DOHH2 (cell line): Measurements from ENCODE around the gene TNFRSF25.

Experiments
- H3F3A ChIP-seq: fragments of 200-600 bp; sonication (generic), shearing (Covaris generic); 2 replicates; pipeline ENCODE4 v1.6.0; 2016; ENCODE audit warnings: antibody characterized with exemption, mild to moderate bottlenecking; ENCODE audit not compliant: control insufficient read depth, insufficient read depth
- H3K27ac ChIP-seq: fragments of 200-600 bp; sonication (generic); 2 replicates; pipeline ENCODE4 v1.5.1; 2014; ENCODE audit warnings: low read depth, mild to moderate bottlenecking, low read length, moderate library complexity
- H3K27me3 ChIP-seq: fragments of 200-600 bp; sonication (generic); 2 replicates; pipeline ENCODE4 v1.6.1; 2014; ENCODE audit warnings: mild to moderate bottlenecking, low read length, mixed read lengths; ENCODE audit not compliant: control insufficient read depth
- H3K36me3 ChIP-seq: fragments of 200-600 bp; sonication (generic); 2 replicates; pipeline ENCODE4 v1.6.1; 2014; ENCODE audit warnings: mild to moderate bottlenecking, low read length, moderate library complexity, mixed read lengths; ENCODE audit not compliant: control insufficient read depth
- H3K4me1 ChIP-seq: fragments of 200-600 bp; sonication (generic); 2 replicates; pipeline ENCODE4 v1.6.1; 2014; ENCODE audit warnings: mild to moderate bottlenecking, low read length, mixed read lengths; ENCODE audit not compliant: control insufficient read depth
- H3K4me2 ChIP-seq: fragments of 200-600 bp; sonication (generic); 2 replicates; pipeline ENCODE4 v1.6.0; 2014; ENCODE audit warnings: mild to moderate bottlenecking, low read length, moderate library complexity
- H3K4me3 ChIP-seq: fragments of 200-600 bp; sonication (generic); 2 replicates; pipeline ENCODE4 v1.5.1; 2014; ENCODE audit warnings: mild to moderate bottlenecking, low read length, mixed read lengths
- H3K79me2 ChIP-seq: fragments of 200-600 bp; sonication (generic); 2 replicates; pipeline ENCODE4 v1.6.1; 2014; ENCODE audit warnings: mild to moderate bottlenecking, low read length, mixed read lengths; ENCODE audit not compliant: control insufficient read depth
- H3K9me2 ChIP-seq: fragments of 200-600 bp; sonication (generic); replicated peaks from 2 replicates; pipeline ENCODE4 v1.6.1; 2014; ENCODE audit warnings: mild to moderate bottlenecking, low read length, mixed read lengths; ENCODE audit not compliant: control insufficient read depth
- H3K9me3 ChIP-seq: fragments of 200-600 bp; sonication (generic); 2 replicates; pipeline ENCODE4 v1.6.1; 2014; ENCODE audit warnings: antibody characterized with exemption, low read length, mixed read lengths; ENCODE audit not compliant: control insufficient read depth, insufficient read depth
- H4K20me1 ChIP-seq: fragments of 200-600 bp; sonication (generic); 2 replicates; pipeline ENCODE4 v1.6.0; 2014; ENCODE audit warnings: low read depth, mild to moderate bottlenecking, antibody characterized with exemption, low read length, moderate library complexity; ENCODE audit not compliant: control insufficient read depth, insufficient read depth
- CTCF ChIP-seq: fragments of 200-600 bp; sonication (generic); IDR thresholded peaks from one replicate; pipeline ENCODE4 v1.5.1; 2014; ENCODE audit warnings: antibody characterized with exemption, mild to moderate bottlenecking, low read depth, low read length; ENCODE audit not compliant: poor library complexity, severe bottlenecking
- EZH2phosphoT487 ChIP-seq: fragments of 200-600 bp; sonication (generic); IDR thresholded peaks from 2 replicates; pipeline ENCODE4 v1.6.1; 2017; ENCODE audit warnings: borderline replicate concordance, mild to moderate bottlenecking, antibody characterized with exemption, low read length, moderate library complexity, mixed read lengths

The TNFRSF25 gene

GRCh38 chr1:6509220-6509918 lies 43.4 kb upstream of the TNFRSF25 start:
- H3K36me3 ChIP-seq: no peaks in the 10 kb centered on the region
- H3K9me3 ChIP-seq: no peaks in the 10 kb centered on the region
- no peaks in the 10 kb centered on the region for H3F3A ChIP-seq
- TF ChIP-seq EZH2phosphoT487 (no peak), CTCF (no peak)
- no peak overlapping the region for H3K27ac ChIP-seq
- H3K4me3 ChIP-seq: no peak overlapping the region
- no peaks in the 10 kb centered on the region for H3K9me2 ChIP-seq
- H3K4me2 ChIP-seq: no peak overlapping the region
- H3K4me1 ChIP-seq: no peaks in the 10 kb centered on the region
- H4K20me1 ChIP-seq: no peaks in the 10 kb centered on the region
- H3K79me2 ChIP-seq: no peaks in the 10 kb centered on the region
- no peaks in the 10 kb centered on the region for H3K27me3 ChIP-seq

GRCh38 chr1:6508816-6509189 lies 42.8 kb upstream of the TNFRSF25 start:
- Histone ChIP-seq H3K27ac (no peak overlapping the region), H3K9me3 (no peaks in the 10 kb centered on the region), H3F3A (no peaks in the 10 kb centered on the region), H3K27me3 (no peaks in the 10 kb centered on the region), H3K4me3 (no peak overlapping the region), H3K9me2 (no peaks in the 10 kb centered on the region), H3K36me3 (no peaks in the 10 kb centered on the region), H3K4me2 (no peak overlapping the region), H4K20me1 (no peaks in the 10 kb centered on the region), H3K79me2 (no peaks in the 10 kb centered on the region), H3K4me1 (no peaks in the 10 kb centered on the region)
- TF ChIP-seq CTCF (no peak), EZH2phosphoT487 (no peak)

- no peak overlapping the region for H3K4me3 ChIP-seq
- H3K4me1 ChIP-seq: no peaks in the 10 kb centered on the region
- TF ChIP-seq EZH2phosphoT487: no peak
- TF ChIP-seq CTCF: no peak
- no peaks in the 10 kb centered on the region for H3K36me3 ChIP-seq
- H3K9me3 ChIP-seq: no peaks in the 10 kb centered on the region
- H3K4me2 ChIP-seq: no peak overlapping the region
- no peaks in the 10 kb centered on the region for H3K79me2 ChIP-seq
- H3K9me2 ChIP-seq: no peaks in the 10 kb centered on the region
- H3F3A ChIP-seq: no peaks in the 10 kb centered on the region
- H3K27ac ChIP-seq: no peak overlapping the region
- no peaks in the 10 kb centered on the region for H4K20me1 ChIP-seq
- H3K27me3 ChIP-seq: no peaks in the 10 kb centered on the region
Observed at GRCh38 chr1:6508154-6508815, 42.3 kb upstream of the TNFRSF25 start.
